Stimulated activated CD8-positive, alpha-beta memory T cell treated with anti-CD3 and anti-CD28 coated beads, Interleukin-15, amount 100 ng/mL, for 1 hour (primary cell): ENCODE measurements around the gene GAGE13.
"Not testable (repeated sequence)": the region's sequence is repeated elsewhere in the genome, so short reads cannot be mapped to it uniquely, and the experiment has no call there.

ENCODE experiments used
- DNase-seq: peaks from one replicate; pipeline ENCODE4 v3.0.0-alpha.2; 2020; ENCODE audit warnings: low read depth

GAGE13 gene

GRCh38 chrX:49331841-49332240 is 459 bp downstream of the GAGE13 start:
- not testable (repeated sequence) for DNase-seq

GRCh38 chrX:49341449-49341848 is 10.1 kb downstream of the GAGE13 start:
- not testable (repeated sequence) for DNase-seq

GRCh38 chrX:49344496-49345175 is 13.3 kb downstream of the GAGE13 start:
- not testable (repeated sequence) for DNase-seq

GRCh38 chrX:49345402-49345801 is 14.0 kb downstream of the GAGE13 start:
- DNase-seq: not testable (repeated sequence)

- not testable (repeated sequence) for DNase-seq
These were observed 14.8 kb downstream of the GAGE13 start for GRCh38 chrX:49346150-49346549.
